ENCODE results near the gene INO80E. TPM values are rescaled to one million over a fixed set of nuclear protein-coding genes. Genes with fewer than 3 reads are reported as not detected.

INO80E gene
- total RNA-seq, 1 experiment from 2014 or later: 89.8 TPM

- peak; percentile 27 to 84 (median 71); a peak in 5 of 6 replicates for TF ChIP-seq CTCF (IDR thresholded peaks at IDR 0.05 in 2 of 3, conservative IDR thresholded peaks at IDR 0.05 in 1 of 3; ENCODE audit: borderline replicate concordance in 1 of 3, insufficient read depth in 1 of 3, low read depth in 2 of 3, low read length in 2 of 3)
Observed at GRCh38 chr16:30054959-30055553, 59.0 kb downstream of the INO80E start (continued).

Other genes starting within 250 kb of the INO80E start
- 0.07 TPM for gene ZG16, start 218.0 kb upstream of the INO80E start, total RNA-seq (2021; ENCODE audit: unreplicated experiment)
- 155 TPM for gene KIF22, start 205.5 kb upstream of the INO80E start, total RNA-seq (2021; ENCODE audit: unreplicated experiment)
- 256 TPM for gene MAZ, start 189.7 kb upstream of the INO80E start, total RNA-seq (2021; ENCODE audit: unreplicated experiment)
- gene PRRT2, start 184.0 kb upstream of the INO80E start, total RNA-seq (2021; ENCODE audit: unreplicated experiment): 4.0 TPM
- 28.9 TPM for gene PAGR1, start 180.1 kb upstream of the INO80E start, total RNA-seq (2021; ENCODE audit: unreplicated experiment)
- 75.1 TPM for gene MVP, start 175.8 kb upstream of the INO80E start, total RNA-seq (2021; ENCODE audit: unreplicated experiment)
- 58.3 TPM for gene CDIPT, start 133.0 kb upstream of the INO80E start, total RNA-seq (2021; ENCODE audit: unreplicated experiment)
- gene SEZ6L2, start 96.7 kb upstream of the INO80E start, total RNA-seq (2021; ENCODE audit: unreplicated experiment): 49.3 TPM
- 18.4 TPM for gene ASPHD1, start 95.8 kb upstream of the INO80E start, total RNA-seq (2021; ENCODE audit: unreplicated experiment)
- 40.7 TPM for gene KCTD13, start 70.0 kb upstream of the INO80E start, total RNA-seq (2021; ENCODE audit: unreplicated experiment)
- 75.5 TPM for gene TMEM219, start 34.2 kb upstream of the INO80E start, total RNA-seq (2021; ENCODE audit: unreplicated experiment)
- 56.7 TPM for gene TAOK2, start 22.4 kb upstream of the INO80E start, total RNA-seq (2021; ENCODE audit: unreplicated experiment)
- gene HIRIP3, start 624 bp upstream of the INO80E start, total RNA-seq (2021; ENCODE audit: unreplicated experiment): 21.8 TPM
- gene DOC2A, start 14.8 kb downstream of the INO80E start, total RNA-seq (2021; ENCODE audit: unreplicated experiment): 17.3 TPM
- gene C16orf92, start 27.0 kb downstream of the INO80E start, total RNA-seq (2021; ENCODE audit: unreplicated experiment): not detected
- gene TLCD3B, start 35.0 kb downstream of the INO80E start, total RNA-seq (2021; ENCODE audit: unreplicated experiment): 1.0 TPM
- gene ALDOA, start 69.5 kb downstream of the INO80E start, total RNA-seq (2021; ENCODE audit: unreplicated experiment): 2,423 TPM
- 165 TPM for gene PPP4C, start 79.8 kb downstream of the INO80E start, total RNA-seq (2021; ENCODE audit: unreplicated experiment)
- 1.4 TPM for gene TBX6, start 95.7 kb downstream of the INO80E start, total RNA-seq (2021; ENCODE audit: unreplicated experiment)
- 10.9 TPM for gene YPEL3, start 100.0 kb downstream of the INO80E start, total RNA-seq (2021; ENCODE audit: unreplicated experiment)
- 7.0 TPM for gene GDPD3, start 117.3 kb downstream of the INO80E start, total RNA-seq (2021; ENCODE audit: unreplicated experiment)
- gene MAPK3, start 127.0 kb downstream of the INO80E start, total RNA-seq (2021; ENCODE audit: unreplicated experiment): 68.8 TPM
- gene CORO1A, start 187.4 kb downstream of the INO80E start, total RNA-seq (2021; ENCODE audit: unreplicated experiment): 7.0 TPM
- gene BOLA2B, start 197.4 kb downstream of the INO80E start, total RNA-seq (2021; ENCODE audit: unreplicated experiment): 180 TPM
- 48.3 TPM for gene SLX1A, start 197.6 kb downstream of the INO80E start, total RNA-seq (2021; ENCODE audit: unreplicated experiment)
- gene SULT1A3, start 203.0 kb downstream of the INO80E start, total RNA-seq (2021; ENCODE audit: unreplicated experiment): 23.5 TPM

All from HCT116 (cell line).